HEK293 (cell line): Measurements from ENCODE around the gene ARHGAP27.

Experiments
- GFI1B ChIP-seq: fragments of 450-650 bp; formaldehyde crosslinking; IDR thresholded peaks from 2 replicates; pipeline ENCODE4 v1.5.1; 2016; ENCODE audit warnings: missing biosample characterization, missing genetic modification characterization
- KLF1 ChIP-seq: fragments of 450-650 bp; formaldehyde crosslinking; IDR thresholded peaks from 2 replicates; pipeline ENCODE4 v1.5.1; 2016; ENCODE audit warnings: missing biosample characterization, missing genetic modification characterization
- KLF9 ChIP-seq: fragments of 450-650 bp; formaldehyde crosslinking; IDR thresholded peaks from 2 replicates; pipeline ENCODE4 v1.5.1; 2016; ENCODE audit warnings: missing biosample characterization, missing genetic modification characterization, low read depth
- PRDM6 ChIP-seq: fragments of 450-650 bp; formaldehyde crosslinking; IDR thresholded peaks from 2 replicates; pipeline ENCODE4 v1.5.1; 2017; ENCODE audit warnings: missing biosample characterization, missing genetic modification characterization
- RBAK ChIP-seq: fragments of 450-650 bp; formaldehyde crosslinking; IDR thresholded peaks from 2 replicates; pipeline ENCODE4 v1.5.1; 2016; ENCODE audit warnings: missing biosample characterization, missing genetic modification characterization
- SCRT1 ChIP-seq: fragments of 450-650 bp; formaldehyde crosslinking; IDR thresholded peaks from 2 replicates; pipeline ENCODE4 v1.5.1; 2016; ENCODE audit warnings: missing biosample characterization, missing genetic modification characterization, borderline replicate concordance
- TCF7L2 ChIP-seq: IDR thresholded peaks from 2 replicates; pipeline ENCODE4 v1.6.1; 2011; ENCODE audit warnings: low read depth, mild to moderate bottlenecking, inconsistent platforms, low read length, moderate library complexity, borderline replicate concordance
- ZEB2 ChIP-seq: fragments of 450-650 bp; formaldehyde crosslinking; IDR thresholded peaks from 2 replicates; pipeline ENCODE4 v1.5.1; 2016; ENCODE audit warnings: missing biosample characterization, missing genetic modification characterization
- ZFP37 ChIP-seq: fragments of 450-650 bp; formaldehyde crosslinking; IDR thresholded peaks from 2 replicates; pipeline ENCODE4 v1.5.1; 2016; ENCODE audit warnings: missing biosample characterization, missing genetic modification characterization
- ZFP41 ChIP-seq: fragments of 450-650 bp; formaldehyde crosslinking; IDR thresholded peaks from 2 replicates; pipeline ENCODE4 v1.5.1; 2016; ENCODE audit warnings: missing biosample characterization, missing genetic modification characterization, borderline replicate concordance
- ZIC2 ChIP-seq: fragments of 450-650 bp; formaldehyde crosslinking; IDR thresholded peaks from 2 replicates; pipeline ENCODE4 v1.5.1; 2016; ENCODE audit warnings: missing biosample characterization, missing genetic modification characterization
- ZNF112 ChIP-seq: fragments of 450-650 bp; formaldehyde crosslinking; IDR thresholded peaks from 2 replicates; pipeline ENCODE4 v1.5.0; 2017; ENCODE audit warnings: missing biosample characterization, missing genetic modification characterization
- ZNF132 ChIP-seq: fragments of 450-650 bp; formaldehyde crosslinking; IDR thresholded peaks from 2 replicates; pipeline ENCODE4 v1.5.1; 2017; ENCODE audit warnings: missing biosample characterization, missing genetic modification characterization, borderline replicate concordance
- ZNF221 ChIP-seq: fragments of 450-650 bp; formaldehyde crosslinking; IDR thresholded peaks from 2 replicates; pipeline ENCODE4 v1.5.1; 2017; ENCODE audit warnings: missing biosample characterization, missing genetic modification characterization, borderline replicate concordance
- ZNF23 ChIP-seq: fragments of 450-650 bp; formaldehyde crosslinking; IDR thresholded peaks from 2 replicates; pipeline ENCODE4 v1.5.1; 2016; ENCODE audit warnings: missing biosample characterization, missing genetic modification characterization, borderline replicate concordance
- ZNF341 ChIP-seq: fragments of 450-650 bp; formaldehyde crosslinking; IDR thresholded peaks from 2 replicates; pipeline ENCODE4; 2016; ENCODE audit warnings: low read depth, missing biosample characterization, missing genetic modification characterization
- ZNF404 ChIP-seq: fragments of 450-650 bp; formaldehyde crosslinking; IDR thresholded peaks from 2 replicates; pipeline ENCODE4 v1.5.1; 2017; ENCODE audit warnings: missing biosample characterization, missing genetic modification characterization
- ZNF473 ChIP-seq: fragments of 450-650 bp; formaldehyde crosslinking; IDR thresholded peaks from 2 replicates; pipeline ENCODE4 v1.5.1; 2017; ENCODE audit warnings: missing biosample characterization, missing genetic modification characterization
- ZNF518A ChIP-seq: fragments of 450-650 bp; formaldehyde crosslinking; conservative IDR thresholded peaks from 2 replicates; pipeline ENCODE4 v1.5.1; 2016; ENCODE audit warnings: low read depth, missing biosample characterization, missing genetic modification characterization
- ZNF521 ChIP-seq: fragments of 450-650 bp; formaldehyde crosslinking; IDR thresholded peaks from 2 replicates; pipeline ENCODE4 v1.5.1; 2017; ENCODE audit warnings: missing biosample characterization, mild to moderate bottlenecking, missing genetic modification characterization
- ZNF596 ChIP-seq: fragments of 450-650 bp; IDR thresholded peaks from 2 replicates; pipeline ENCODE4 v1.5.0; 2018; ENCODE audit warnings: missing biosample characterization, mild to moderate bottlenecking, missing genetic modification characterization, moderate library complexity
- ZNF600 ChIP-seq: fragments of 450-650 bp; formaldehyde crosslinking; IDR thresholded peaks from 2 replicates; pipeline ENCODE4 v1.5.1; 2016; ENCODE audit warnings: missing biosample characterization, missing genetic modification characterization
- ZNF76 ChIP-seq: fragments of 450-650 bp; formaldehyde crosslinking; IDR thresholded peaks from 2 replicates; pipeline ENCODE4; 2016; ENCODE audit warnings: low read depth, missing biosample characterization, missing genetic modification characterization, borderline replicate concordance
- ZNF837 ChIP-seq: fragments of 450-650 bp; formaldehyde crosslinking; IDR thresholded peaks from 2 replicates; pipeline ENCODE4 v1.5.1; 2016; ENCODE audit warnings: missing biosample characterization, missing genetic modification characterization
- ZSCAN16 ChIP-seq: fragments of 450-650 bp; formaldehyde crosslinking; IDR thresholded peaks from 2 replicates; pipeline ENCODE4 v1.5.1; 2016; ENCODE audit warnings: missing biosample characterization, missing genetic modification characterization
- ZSCAN30 ChIP-seq: fragments of 450-650 bp; IDR thresholded peaks from 2 replicates; pipeline ENCODE4 v1.5.1; 2018; ENCODE audit warnings: missing biosample characterization, mild to moderate bottlenecking, missing genetic modification characterization, moderate library complexity
- TF ChIP-seq, protein P1 (sequence below): fragments of 450-650 bp; formaldehyde crosslinking; IDR thresholded peaks from 2 replicates; pipeline ENCODE4 v1.5.1; 2016; ENCODE audit warnings: missing biosample characterization, missing genetic modification characterization
- TF ChIP-seq, protein P2 (sequence below): fragments of 450-650 bp; formaldehyde crosslinking; IDR thresholded peaks from 2 replicates; pipeline ENCODE4 v1.5.1; 2016; ENCODE audit warnings: missing biosample characterization, missing genetic modification characterization

Gene ARHGAP27

GRCh38 chr17:45371414-45372324 lies 61.0 kb downstream of the ARHGAP27 start (continued):
- TF ChIP-seq, protein P1, sequence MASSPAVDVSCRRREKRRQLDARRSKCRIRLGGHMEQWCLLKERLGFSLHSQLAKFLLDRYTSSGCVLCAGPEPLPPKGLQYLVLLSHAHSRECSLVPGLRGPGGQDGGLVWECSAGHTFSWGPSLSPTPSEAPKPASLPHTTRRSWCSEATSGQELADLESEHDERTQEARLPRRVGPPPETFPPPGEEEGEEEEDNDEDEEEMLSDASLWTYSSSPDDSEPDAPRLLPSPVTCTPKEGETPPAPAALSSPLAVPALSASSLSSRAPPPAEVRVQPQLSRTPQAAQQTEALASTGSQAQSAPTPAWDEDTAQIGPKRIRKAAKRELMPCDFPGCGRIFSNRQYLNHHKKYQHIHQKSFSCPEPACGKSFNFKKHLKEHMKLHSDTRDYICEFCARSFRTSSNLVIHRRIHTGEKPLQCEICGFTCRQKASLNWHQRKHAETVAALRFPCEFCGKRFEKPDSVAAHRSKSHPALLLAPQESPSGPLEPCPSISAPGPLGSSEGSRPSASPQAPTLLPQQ (tag by site-specific recombination), result peak; percentile 51; the same call in 1 of the 2 replicates
- TF ChIP-seq TCF7L2 (no peak), ZNF76 (peak; percentile 24; the same call in 1 of the 2 replicates), ZEB2 (tag by site-specific recombination) (peak; percentile 62), ZFP41 (tag by site-specific recombination) (no peak), ZSCAN30 (peak; percentile 99), SCRT1 (tag by site-specific recombination) (no peak), ZNF112 (tag by site-specific recombination) (no peak), KLF1 (tag by site-specific recombination) (peak; percentile 62), ZSCAN16 (tag by site-specific recombination) (no peak; the same call in 1 of the 2 replicates), ZNF596 (tag by site-specific recombination) (peak; percentile 58), ZNF473 (tag by site-specific recombination) (no peak), ZNF518A (0 out of 2 replicates have a peak, but pooled peaks have one; percentile 8), RBAK (tag by site-specific recombination) (no peak), PRDM6 (0 out of 2 replicates have a peak, but pooled peaks have one; percentile 20), ZNF341 (tag by site-specific recombination) (peak; percentile 72), ZIC2 (tag by site-specific recombination) (peak; percentile 93), ZNF404 (tag by site-specific recombination) (no peak), ZNF837 (tag by site-specific recombination) (no peak), ZNF521 (tag by site-specific recombination) (no peak), KLF9 (tag by site-specific recombination) (0 out of 2 replicates have a peak, but pooled peaks have one; percentile 18), ZFP37 (tag by site-specific recombination) (0 out of 2 replicates have a peak, but pooled peaks have one; percentile 46), ZNF221 (tag by site-specific recombination) (no peak), ZNF23 (tag by site-specific recombination) (no peak), GFI1B (tag by site-specific recombination) (no peak), ZNF132 (tag by site-specific recombination) (no peak), ZNF600 (tag by site-specific recombination) (peak; percentile 85)
- TF ChIP-seq, protein P2, sequence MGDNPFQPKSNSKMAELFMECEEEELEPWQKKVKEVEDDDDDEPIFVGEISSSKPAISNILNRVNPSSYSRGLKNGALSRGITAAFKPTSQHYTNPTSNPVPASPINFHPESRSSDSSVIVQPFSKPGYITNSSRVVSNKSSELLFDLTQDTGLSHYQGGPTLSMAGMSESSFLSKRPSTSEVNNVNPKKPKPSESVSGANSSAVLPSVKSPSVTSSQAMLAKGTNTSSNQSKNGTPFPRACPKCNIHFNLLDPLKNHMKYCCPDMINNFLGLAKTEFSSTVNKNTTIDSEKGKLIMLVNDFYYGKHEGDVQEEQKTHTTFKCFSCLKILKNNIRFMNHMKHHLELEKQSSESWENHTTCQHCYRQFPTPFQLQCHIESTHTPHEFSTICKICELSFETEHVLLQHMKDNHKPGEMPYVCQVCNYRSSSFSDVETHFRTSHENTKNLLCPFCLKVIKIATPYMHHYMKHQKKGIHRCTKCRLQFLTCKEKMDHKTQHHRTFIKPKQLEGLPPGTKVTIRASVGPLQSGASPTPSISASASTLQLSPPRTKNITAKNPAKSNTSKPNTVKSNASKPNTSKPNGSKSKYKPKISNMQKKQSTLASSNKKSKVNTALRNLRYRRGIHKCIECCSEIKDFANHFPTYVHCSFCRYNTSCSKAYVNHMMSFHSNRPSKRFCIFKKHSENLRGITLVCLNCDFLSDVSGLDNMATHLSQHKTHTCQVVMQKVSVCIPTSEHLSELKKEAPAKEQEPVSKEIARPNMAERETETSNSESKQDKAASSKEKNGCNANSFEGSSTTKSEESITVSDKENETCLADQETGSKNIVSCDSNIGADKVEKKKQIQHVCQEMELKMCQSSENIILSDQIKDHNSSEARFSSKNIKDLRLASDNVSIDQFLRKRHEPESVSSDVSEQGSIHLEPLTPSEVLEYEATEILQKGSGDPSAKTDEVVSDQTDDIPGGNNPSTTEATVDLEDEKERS (tag by site-specific recombination), result no peak
